ENCODE data around the gene ACOT13. TPM values are rescaled to one million over a fixed set of nuclear protein-coding genes. Genes with fewer than 3 reads are reported as not detected.
"Not testable (repeated sequence)": the region's sequence is repeated elsewhere in the genome, so short reads cannot be mapped to it uniquely, and the experiment has no call there.

Gene ACOT13
- total RNA-seq, 4 donors from 2014 or later, result 5.6 to 16.8 (median 11.2) TPM

DNA sequence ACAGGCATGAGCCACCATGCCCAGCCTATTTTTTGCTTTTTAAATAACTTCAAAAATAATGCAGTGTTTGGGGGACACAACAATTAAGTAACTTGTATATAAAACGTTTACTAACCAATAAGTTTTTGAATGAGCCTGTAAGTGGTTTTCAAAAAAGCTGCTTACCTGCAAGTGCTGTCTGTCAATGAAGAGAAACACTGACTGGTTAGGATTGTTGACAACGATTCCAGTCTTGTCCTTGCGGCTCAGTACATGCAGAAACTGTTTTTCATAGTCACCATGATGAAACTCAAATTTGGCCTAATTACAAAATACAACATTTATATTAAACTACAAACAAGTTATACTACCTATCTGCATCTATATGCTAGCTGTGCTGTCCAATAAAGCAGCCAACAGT lies 41.7 kb downstream of the ACOT13 start:
- Histone ChIP-seq H3K27me3 (no peaks in the 10 kb centered on the region), H3K36me3 (peaks cover 0 to 91% (median 40%) of the 10 kb centered on the region in 4 donors), H3K27ac (no peak overlapping the region), H3K4me1 (peaks cover 3 to 25% (median 8%) of the 10 kb centered on the region in 4 donors), H3K4me3 (no peak overlapping the region), H3K9me3 (no peaks in the 10 kb centered on the region)
- in situ Hi-C loops (cut with MboI; ENCODE audit: low pct_ligation_motif_present in 1 of 4, low pct_unique_long_range_greater_than_20kb in 1 of 4, low sequenced_read_pairs in 3 of 4), result loop anchor here in 1 of 4 donors (10.0 kb wide), 1 partner anchor 66 kb away; the partner anchor contains the start of gene GMNN
- intact Hi-C loops (cut with DNase I; ENCODE audit: low total_unique reads), result no loop called here
- TF ChIP-seq POLR2AphosphoS5 (IDR thresholded peaks at IDR 0.05), result no peak
- TF ChIP-seq, protein P1, sequence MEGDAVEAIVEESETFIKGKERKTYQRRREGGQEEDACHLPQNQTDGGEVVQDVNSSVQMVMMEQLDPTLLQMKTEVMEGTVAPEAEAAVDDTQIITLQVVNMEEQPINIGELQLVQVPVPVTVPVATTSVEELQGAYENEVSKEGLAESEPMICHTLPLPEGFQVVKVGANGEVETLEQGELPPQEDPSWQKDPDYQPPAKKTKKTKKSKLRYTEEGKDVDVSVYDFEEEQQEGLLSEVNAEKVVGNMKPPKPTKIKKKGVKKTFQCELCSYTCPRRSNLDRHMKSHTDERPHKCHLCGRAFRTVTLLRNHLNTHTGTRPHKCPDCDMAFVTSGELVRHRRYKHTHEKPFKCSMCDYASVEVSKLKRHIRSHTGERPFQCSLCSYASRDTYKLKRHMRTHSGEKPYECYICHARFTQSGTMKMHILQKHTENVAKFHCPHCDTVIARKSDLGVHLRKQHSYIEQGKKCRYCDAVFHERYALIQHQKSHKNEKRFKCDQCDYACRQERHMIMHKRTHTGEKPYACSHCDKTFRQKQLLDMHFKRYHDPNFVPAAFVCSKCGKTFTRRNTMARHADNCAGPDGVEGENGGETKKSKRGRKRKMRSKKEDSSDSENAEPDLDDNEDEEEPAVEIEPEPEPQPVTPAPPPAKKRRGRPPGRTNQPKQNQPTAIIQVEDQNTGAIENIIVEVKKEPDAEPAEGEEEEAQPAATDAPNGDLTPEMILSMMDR (IDR thresholded peaks at IDR 0.05), result no peak
- no peak for TF ChIP-seq POLR2A (IDR thresholded peaks at IDR 0.05)
- no peak for TF ChIP-seq EP300 (IDR thresholded peaks at IDR 0.05; ENCODE audit: low read depth)
- 81 to 83% methylated on average over 2 to 3 of the region's 3 CpGs for WGBS, 2 donors (ENCODE audit: low coverage in 1 of 2)
- DNase-seq, result no peak

DNA sequence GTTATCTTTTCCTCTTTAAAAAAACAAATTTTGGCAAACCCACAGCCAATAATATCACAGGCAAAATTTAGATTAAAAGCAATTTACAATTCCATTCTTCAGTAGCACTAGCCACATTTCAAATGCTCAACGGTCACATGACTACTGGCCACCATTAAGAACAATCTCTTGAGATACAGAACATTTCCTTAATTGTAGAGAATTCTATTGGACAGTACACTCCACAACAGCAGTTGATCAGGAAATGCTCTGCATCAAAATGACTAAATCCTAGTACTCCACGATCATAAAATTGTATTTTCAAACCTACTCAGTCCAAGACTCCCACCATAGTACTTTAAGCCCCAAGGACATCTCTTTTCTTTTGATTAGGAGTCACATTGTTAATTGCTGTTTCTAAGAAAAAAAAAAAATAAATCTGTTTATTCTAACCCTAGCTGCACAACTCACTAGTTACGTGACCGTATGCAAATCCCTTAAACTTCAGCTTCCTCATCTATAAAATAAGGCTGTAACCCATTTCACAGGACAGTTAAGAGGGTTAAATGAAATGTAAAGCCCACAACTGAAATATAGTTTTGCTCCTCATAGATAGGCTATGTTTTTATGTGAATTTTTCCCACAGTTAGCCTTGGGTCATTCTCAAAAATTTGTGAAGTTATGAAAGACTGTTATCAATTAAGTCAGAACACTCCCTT lies 42.3 kb downstream of the ACOT13 start:
- DNase-seq, result no peak
- H3K4me3 ChIP-seq, result no peak overlapping the region
- in situ Hi-C loops (cut with MboI; ENCODE audit: low pct_ligation_motif_present in 1 of 4, low pct_unique_long_range_greater_than_20kb in 1 of 4, low sequenced_read_pairs in 3 of 4), result loop anchor here in 1 of 4 donors (10.0 kb wide), 1 partner anchor 66 kb away; the partner anchor contains the start of gene GMNN
- peaks cover 3 to 30% (median 9%) of the 10 kb centered on the region in 4 donors for H3K4me1 ChIP-seq
- peaks cover 0 to 93% (median 43%) of the 10 kb centered on the region in 4 donors for H3K36me3 ChIP-seq
- H3K9me3 ChIP-seq, result no peaks in the 10 kb centered on the region
- 75 to 97% methylated on average over 4 of the region's 4 CpGs for WGBS, 2 donors (ENCODE audit: low coverage in 1 of 2)
- H3K27me3 ChIP-seq, result no peaks in the 10 kb centered on the region
- no peak for TF ChIP-seq EP300 (IDR thresholded peaks at IDR 0.05; ENCODE audit: low read depth)
- TF ChIP-seq POLR2A (IDR thresholded peaks at IDR 0.05), result no peak
- TF ChIP-seq, protein P1 (IDR thresholded peaks at IDR 0.05), result no peak
- no peak for TF ChIP-seq POLR2AphosphoS5 (IDR thresholded peaks at IDR 0.05)
- intact Hi-C loops (cut with DNase I; ENCODE audit: low total_unique reads), result no loop called here
- H3K27ac ChIP-seq, result no peak overlapping the region

DNA sequence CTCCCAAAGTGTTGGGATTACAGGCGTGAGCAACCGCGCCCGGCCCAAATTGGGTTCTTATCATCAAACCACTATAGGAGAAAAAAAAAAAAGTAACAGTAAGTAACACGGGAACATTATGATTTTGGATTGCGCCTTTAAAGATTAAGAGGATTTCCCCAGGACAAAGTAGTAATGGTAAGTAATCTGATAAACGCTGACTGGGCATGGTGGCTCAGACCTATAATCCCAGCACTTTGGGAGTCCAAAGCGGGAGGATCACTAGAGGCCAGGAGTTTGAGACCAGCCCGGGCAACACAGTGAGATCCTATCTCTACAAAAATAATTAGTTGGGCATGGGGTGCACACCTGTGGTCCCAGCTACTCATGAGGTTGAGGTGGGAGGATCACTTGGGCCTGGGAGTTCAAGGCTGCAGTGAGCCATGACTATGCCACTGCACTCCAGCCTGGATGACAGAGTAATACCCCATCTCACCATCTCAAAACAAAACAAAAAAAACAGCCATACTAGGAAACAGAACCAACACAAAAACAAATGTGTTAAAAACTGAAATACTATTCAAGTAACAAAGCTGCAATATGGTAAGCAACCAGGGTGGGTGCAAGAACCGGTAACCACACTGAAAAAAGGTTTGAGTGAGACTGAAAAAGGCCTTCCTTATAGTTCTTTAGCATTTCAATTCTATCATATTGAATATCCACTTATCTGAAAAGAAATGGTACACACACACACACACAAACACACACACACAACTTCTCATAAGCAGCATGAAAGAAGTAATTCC lies 43.8 kb downstream of the ACOT13 start:
- H3K4me3 ChIP-seq, result no peak overlapping the region
- no peaks in the 10 kb centered on the region for H3K9me3 ChIP-seq
- DNase-seq, result no peak
- WGBS, 2 donors (ENCODE audit: low coverage in 1 of 2), result 89% methylated on average over 7 to 10 of the region's 10 CpGs
- H3K27me3 ChIP-seq, result no peaks in the 10 kb centered on the region
- TF ChIP-seq EP300 (IDR thresholded peaks at IDR 0.05; ENCODE audit: low read depth) (no peak), POLR2A (IDR thresholded peaks at IDR 0.05) (no peak), POLR2AphosphoS5 (IDR thresholded peaks at IDR 0.05) (no peak)
- TF ChIP-seq, protein P1 (IDR thresholded peaks at IDR 0.05), result no peak
- no peak overlapping the region for H3K27ac ChIP-seq
- peaks cover 0 to 90% (median 43%) of the 10 kb centered on the region in 4 donors for H3K36me3 ChIP-seq
- H3K4me1 ChIP-seq, result peaks cover 15 to 42% (median 22%) of the 10 kb centered on the region in 4 donors
- in situ Hi-C loops (cut with MboI; ENCODE audit: low pct_ligation_motif_present in 1 of 4, low pct_unique_long_range_greater_than_20kb in 1 of 4, low sequenced_read_pairs in 3 of 4), result no loop called here
- intact Hi-C loops (cut with DNase I; ENCODE audit: low total_unique reads), result no loop called here

DNA sequence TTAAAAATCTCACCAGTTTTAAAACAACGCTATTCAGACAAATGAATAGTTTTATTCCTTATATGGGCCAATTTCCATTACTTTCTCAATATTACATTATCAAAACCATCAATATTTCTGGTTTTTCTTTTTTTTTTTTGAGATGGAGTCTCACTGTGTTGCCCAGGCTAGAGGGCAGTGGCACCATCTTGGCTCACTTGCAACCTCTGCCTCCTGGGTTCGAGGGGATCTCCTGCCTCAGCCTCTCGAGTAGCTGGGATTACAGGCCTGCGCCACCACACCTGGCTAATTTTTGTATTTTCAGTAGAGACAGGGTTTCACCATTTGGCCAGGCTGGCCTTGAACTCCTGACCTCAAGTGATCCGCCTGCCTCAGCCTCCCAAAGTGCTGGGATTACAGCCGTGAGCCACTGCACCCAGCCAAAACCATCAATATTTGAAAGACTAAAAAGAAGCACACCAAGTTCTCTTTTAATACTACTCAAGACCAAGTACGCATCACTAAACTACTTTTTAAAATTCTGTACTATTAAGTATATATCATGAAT lies 49.8 kb downstream of the ACOT13 start:
- 77 to 88% methylated on average over 4 to 7 of the region's 7 CpGs for WGBS, 2 donors (ENCODE audit: low coverage in 1 of 2)
- Histone ChIP-seq H3K4me1 (peaks cover 24 to 73% (median 47%) of the 10 kb centered on the region in 4 donors), H3K36me3 (peaks cover 0 to 42% (median 19%) of the 10 kb centered on the region in 4 donors), H3K4me3 (peak overlapping the region in 2 of 4 donors; percentile 5 to 99)
- H3K27me3 ChIP-seq; H3K27ac ChIP-seq; H3K9me3 ChIP-seq; intact Hi-C loops (cut with DNase I; ENCODE audit: low total_unique reads); DNase-seq: not testable (repeated sequence)
- in situ Hi-C loops (cut with MboI; ENCODE audit: low pct_ligation_motif_present in 1 of 4, low pct_unique_long_range_greater_than_20kb in 1 of 4, low sequenced_read_pairs in 3 of 4), result loop anchor here in 1 of 4 donors (5.0 kb wide), 1 partner anchor 56 kb away; the partner anchor contains the start of gene GMNN
